B cell (primary cell): Measurements from ENCODE around the gene GCN1. TPM values are rescaled to one million over a fixed set of nuclear protein-coding genes. Genes with fewer than 3 reads are reported as not detected.
A peak's percentile ranks its signal among the peaks of the same experiment; 100 is the strongest.

Experiments used
- ATAC-seq: fragments of 200-7000 bp; cut with Tn5 transposase; one replicate; pipeline ENCODE4 v1.10.0; 2021; ENCODE audit warnings: low read depth, mild to moderate bottlenecking, moderate number of reproducible peaks, moderate library complexity
- CTCF ChIA-PET: fragments of 350-600 bp; sonication (Branson Sonifier 250); formaldehyde crosslinking; loops from one replicate; lab custom pipeline; 2021; ENCODE audit warnings: antibody characterized with exemption, inconsistent platforms; lab: Charles Lee
- POLR2A ChIA-PET: fragments of 350-600 bp; sonication (Branson Sonifier 250); formaldehyde crosslinking; loops from one replicate; lab custom pipeline; 2021; ENCODE audit warnings: antibody characterized with exemption; lab: Charles Lee
- DNase-seq: peaks from one replicate; pipeline ENCODE4 v3.0.0; 2013
- H2AFZ ChIP-seq: 2 replicates; pipeline ENCODE4 v1.6.1; 2012; ENCODE audit warnings: mild to moderate bottlenecking, low read depth, low read length; ENCODE audit not compliant: insufficient read depth, poor library complexity, severe bottlenecking
- H3K27ac ChIP-seq, 2 donors: 1 replicate in 1 of 2; 2 replicates in 1 of 2; pipeline ENCODE4 v1.5.1; 2012 to 2013; ENCODE audit warnings: low read length in 2 of 2, mild to moderate bottlenecking in 2 of 2, moderate library complexity in 1 of 2
- H3K27me3 ChIP-seq, 4 experiments: fragments of 200-600 bp in 1 of 4; sonication (generic) in 1 of 4; replicated peaks in 1 of 4; 1 replicate in 2 of 4; 2 replicates in 2 of 4; pipeline versions ENCODE4 v1.6.1 to v1.7.0; 2013 to 2016; ENCODE audit warnings: low read length in 3 of 4, mild to moderate bottlenecking in 2 of 4, mixed read lengths in 1 of 4, moderate library complexity in 1 of 4; ENCODE audit not compliant: insufficient read depth in 4 of 4, control insufficient read depth in 3 of 4; ENCODE audit errors: control extremely low read depth in 1 of 4
- H3K36me3 ChIP-seq, 2 experiments: replicated peaks in 1 of 2; 1 replicate in 1 of 2; 2 replicates in 1 of 2; pipeline versions ENCODE4 v1.6.1 to v1.7.1; 2013; ENCODE audit warnings: low read length in 1 of 2; ENCODE audit not compliant: insufficient read depth in 2 of 2, control insufficient read depth in 1 of 2; ENCODE audit errors: control extremely low read depth in 1 of 2, extremely low read depth in 1 of 2
- H3K4me1 ChIP-seq, 2 donors: fragments of 200-600 bp in 1 of 2; sonication (generic) in 1 of 2; 1 replicate in 1 of 2; 2 replicates in 1 of 2; pipeline versions ENCODE4 v1.5.1 to v1.6.1; 2013 to 2017; ENCODE audit warnings: low read length in 2 of 2; ENCODE audit not compliant: control insufficient read depth in 2 of 2, insufficient read depth in 2 of 2
- H3K4me2 ChIP-seq: replicated peaks from 2 replicates; pipeline ENCODE3; 2012; ENCODE audit warnings: mild to moderate bottlenecking, low read depth, low read length; ENCODE audit not compliant: poor library complexity, severe bottlenecking
- H3K4me3 ChIP-seq, 5 experiments: fragments of 200-600 bp in 1 of 5; sonication (generic) in 1 of 5; 1 replicate in 3 of 5; 2 replicates in 2 of 5; pipeline versions ENCODE4 v1.5.1 to v1.7.0; 2011 to 2016; ENCODE audit warnings: low read length in 4 of 5, mild to moderate bottlenecking in 4 of 5, low read depth in 2 of 5, control low read depth in 1 of 5, moderate library complexity in 1 of 5; ENCODE audit not compliant: insufficient read depth in 1 of 5; ENCODE audit errors: control extremely low read depth in 1 of 5, extremely low read depth in 1 of 5
- H3K79me2 ChIP-seq: fragments of 200-600 bp; sonication (generic); one replicate; pipeline ENCODE4 v1.6.0; 2016; ENCODE audit warnings: low read length; ENCODE audit not compliant: control insufficient read depth, insufficient read depth
- H3K9ac ChIP-seq: fragments of 200-600 bp; sonication (generic); 2 replicates; pipeline ENCODE4 v1.6.1; 2017; ENCODE audit warnings: mild to moderate bottlenecking, low read length, moderate library complexity
- H3K9me3 ChIP-seq, 3 donors: one replicate each; pipeline versions ENCODE4 v1.6.1 to v1.7.1; 2013; ENCODE audit warnings: low read length in 2 of 3; ENCODE audit not compliant: control insufficient read depth in 2 of 3, insufficient read depth in 1 of 3; ENCODE audit errors: control extremely low read depth in 1 of 3
- H4K20me1 ChIP-seq: 2 replicates; pipeline ENCODE4 v1.6.0; 2012; ENCODE audit warnings: mild to moderate bottlenecking, low read length; ENCODE audit not compliant: insufficient read depth, control insufficient read depth, poor library complexity, severe bottlenecking
- H3K27ac Mint-ChIP-seq: one replicate; pipeline ENCODE4 v1.8.0; 2021; ENCODE audit warnings: mixed read lengths
- H3K27me3 Mint-ChIP-seq: one replicate; pipeline ENCODE4 v1.8.0; 2021; ENCODE audit warnings: mixed read lengths
- H3K4me1 Mint-ChIP-seq: one replicate; pipeline ENCODE4 v1.8.0; 2021; ENCODE audit warnings: mixed read lengths
- H3K4me3 Mint-ChIP-seq: one replicate; pipeline ENCODE4 v1.8.0; 2021; ENCODE audit warnings: mixed read lengths
- H3K9me3 Mint-ChIP-seq: one replicate; pipeline ENCODE4 v1.8.0; 2022; ENCODE audit warnings: mixed read lengths; ENCODE audit not compliant: insufficient read depth
- EZH2 ChIP-seq: IDR thresholded peaks from 2 replicates; pipeline ENCODE4 v1.6.1; 2012; ENCODE audit warnings: borderline replicate concordance, low read depth, mild to moderate bottlenecking, moderate library complexity, low read length; ENCODE audit not compliant: insufficient read depth, poor library complexity, severe bottlenecking
- WGBS: methylation state at CpG from one replicate; pipeline ENCODE4 v1.1.5; 2013; ENCODE audit warnings: missing lambda C conversion rate; ENCODE audit not compliant: insufficient coverage; 5-methylcytosine and 5-hydroxymethylcytosine counted together
- intact Hi-C: fragments of 100-400 bp; cut with micrococcal nuclease; formaldehyde crosslinking; loops from one replicate; pipeline ENCODE4 v1.10.0; 2022
- polyA plus RNA-seq: library from polyadenylated mRNA; depleted of rRNA; stranded (reverse); fragments of >200 nt; gene quantifications from 2 replicates; pipeline ENCODE4 v1.2.3, GENCODE V29; 2012
- total RNA-seq, 2 donors: library from RNA; stranded (reverse); fragments of 120-200 nt in 1 of 2; gene quantifications; 1 replicate in 1 of 2; 2 replicates in 1 of 2; pipeline versions ENCODE4 v1.2.3 to v1.2.4, GENCODE V29; 2013 to 2022
- TF ChIP-seq, protein P1 (sequence below): fragments of 200-600 bp; IDR thresholded peaks from one replicate; pipeline ENCODE4 v1.8.0; 2022; ENCODE audit warnings: antibody characterized with exemption, mild to moderate bottlenecking

The GCN1 gene
- total and polyA plus RNA-seq, 2 donors (not counting 1 experiment from before 2014, with no cell fraction given), result 41.3 to 127 TPM

DNA sequence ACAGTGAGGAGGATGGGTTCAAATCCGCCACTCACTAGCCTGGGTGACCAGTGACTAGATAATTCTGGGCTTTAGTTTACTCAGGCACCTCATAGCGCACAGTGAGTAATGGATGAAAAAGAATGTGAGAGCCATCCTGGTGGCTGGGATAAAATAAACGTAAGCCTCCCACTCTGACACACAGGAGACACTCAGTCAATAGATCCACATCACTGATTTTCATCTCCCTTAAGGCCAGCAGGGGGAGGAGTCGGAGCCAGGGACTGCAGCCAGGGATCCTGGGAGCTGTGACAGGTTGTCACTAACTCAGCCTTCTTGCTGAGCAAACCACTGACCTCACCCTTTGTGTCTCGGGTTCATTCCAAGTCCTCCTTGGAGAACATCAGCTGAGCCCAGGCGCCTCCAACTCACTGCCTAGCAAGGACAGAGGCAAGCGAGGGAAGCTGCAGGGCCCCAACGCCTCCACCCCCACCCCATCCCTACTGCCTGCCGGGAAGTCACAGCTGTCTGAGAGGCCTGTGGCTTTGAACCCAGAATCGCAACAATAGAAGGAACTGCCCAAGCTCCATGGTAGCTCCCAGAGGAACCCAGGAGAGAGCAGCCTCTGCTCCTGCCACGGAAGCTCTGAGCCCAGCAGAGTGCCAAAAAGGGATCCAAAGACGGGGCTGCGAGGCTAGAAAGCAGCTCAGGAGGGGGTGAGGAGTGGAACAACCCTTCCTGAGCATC is 40.3 kb upstream of the GCN1 start:
- no peaks in the 10 kb centered on the region for H3K9me3 Mint-ChIP-seq
- ChIA-PET CTCF (interaction anchor here (2.3 to 7.2 kb wide), 2 partner anchors 7 to 31 kb away, joined by 9 to 48 read pairs; partner anchors contain the start of gene PXN), POLR2A (interaction anchor here (0.8 kb wide), 1 partner anchor 33 kb away, joined by 3 read pairs; no protein-coding TSS in a partner anchor)
- Histone ChIP-seq H4K20me1 (peaks cover 12% of the 10 kb centered on the region), H3K27me3 (peaks cover 0 to 92% (median 49%) of the 10 kb centered on the region in 4 experiments), H3K79me2 (peaks cover 4% of the 10 kb centered on the region), H3K4me3 (no peak overlapping the region), H3K27ac (no peak overlapping the region), H3K9me3 (peaks cover 0 to 7% (median 0%) of the 10 kb centered on the region in 3 donors), H3K4me2 (no peak overlapping the region), H3K36me3 (no peaks in the 10 kb centered on the region), H2AFZ (no peak overlapping the region), H3K4me1 (peaks cover 23 to 24% of the 10 kb centered on the region in 2 donors), H3K9ac (no peak overlapping the region)
- H3K27ac Mint-ChIP-seq, result no peak overlapping the region
- 55% methylated on average over 10 of the region's 13 CpGs for WGBS
- DNase-seq (no peak), ATAC-seq (no peak)
- TF ChIP-seq EZH2, result no peak
- TF ChIP-seq, protein P1, sequence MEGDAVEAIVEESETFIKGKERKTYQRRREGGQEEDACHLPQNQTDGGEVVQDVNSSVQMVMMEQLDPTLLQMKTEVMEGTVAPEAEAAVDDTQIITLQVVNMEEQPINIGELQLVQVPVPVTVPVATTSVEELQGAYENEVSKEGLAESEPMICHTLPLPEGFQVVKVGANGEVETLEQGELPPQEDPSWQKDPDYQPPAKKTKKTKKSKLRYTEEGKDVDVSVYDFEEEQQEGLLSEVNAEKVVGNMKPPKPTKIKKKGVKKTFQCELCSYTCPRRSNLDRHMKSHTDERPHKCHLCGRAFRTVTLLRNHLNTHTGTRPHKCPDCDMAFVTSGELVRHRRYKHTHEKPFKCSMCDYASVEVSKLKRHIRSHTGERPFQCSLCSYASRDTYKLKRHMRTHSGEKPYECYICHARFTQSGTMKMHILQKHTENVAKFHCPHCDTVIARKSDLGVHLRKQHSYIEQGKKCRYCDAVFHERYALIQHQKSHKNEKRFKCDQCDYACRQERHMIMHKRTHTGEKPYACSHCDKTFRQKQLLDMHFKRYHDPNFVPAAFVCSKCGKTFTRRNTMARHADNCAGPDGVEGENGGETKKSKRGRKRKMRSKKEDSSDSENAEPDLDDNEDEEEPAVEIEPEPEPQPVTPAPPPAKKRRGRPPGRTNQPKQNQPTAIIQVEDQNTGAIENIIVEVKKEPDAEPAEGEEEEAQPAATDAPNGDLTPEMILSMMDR, result peak; percentile 5
- intact Hi-C loops, result no loop called here
- H3K27me3 Mint-ChIP-seq, result peaks cover 65% of the 10 kb centered on the region
- no peak overlapping the region for H3K4me3 Mint-ChIP-seq
- H3K4me1 Mint-ChIP-seq, result peaks cover 22% of the 10 kb centered on the region
